Osteocyte (in vitro differentiated cells): Measurements from ENCODE around the gene ZFP92. TPM values are rescaled to one million over a fixed set of nuclear protein-coding genes. Genes with fewer than 3 reads are reported as not detected.
A peak's percentile ranks its signal among the peaks of the same experiment; 100 is the strongest.

ENCODE experiments used
- DNase-seq: peaks from one replicate; pipeline ENCODE4 v3.0.0; 2021; ENCODE audit warnings: mixed read lengths; ENCODE audit not compliant: unreplicated experiment; ENCODE audit errors: extremely low spot score
- H3K27ac Mint-ChIP-seq: one replicate; pipeline ENCODE4 v1.8.0; 2021; ENCODE audit warnings: mild to moderate bottlenecking, mixed read lengths; ENCODE audit not compliant: unreplicated experiment
- H3K27me3 Mint-ChIP-seq: one replicate; pipeline ENCODE4 v1.8.0; 2021; ENCODE audit warnings: mixed read lengths; ENCODE audit not compliant: unreplicated experiment
- H3K36me3 Mint-ChIP-seq: one replicate; pipeline ENCODE4 v1.8.0; 2021; ENCODE audit warnings: mixed read lengths; ENCODE audit not compliant: unreplicated experiment
- H3K4me1 Mint-ChIP-seq: one replicate; pipeline ENCODE4 v1.8.0; 2021; ENCODE audit warnings: mixed read lengths; ENCODE audit not compliant: unreplicated experiment
- H3K4me3 Mint-ChIP-seq: one replicate; pipeline ENCODE4 v1.8.0; 2021; ENCODE audit warnings: mild to moderate bottlenecking, moderate library complexity, mixed read lengths; ENCODE audit not compliant: unreplicated experiment
- H3K9me3 Mint-ChIP-seq: one replicate; pipeline ENCODE4 v1.8.0; 2021; ENCODE audit warnings: mixed read lengths; ENCODE audit not compliant: unreplicated experiment
- CTCF ChIP-seq: fragments of 200-600 bp; sonication (generic); IDR thresholded peaks from 2 replicates; pipeline ENCODE4 v1.5.0; 2021; ENCODE audit warnings: antibody characterized with exemption, mild to moderate bottlenecking, moderate library complexity
- total RNA-seq: library from RNA; stranded (reverse); gene quantifications from 2 replicates; pipeline ENCODE4 v1.2.1, GENCODE V29; 2021

The ZFP92 gene
- total RNA-seq, 1 donor from 2014 or later, result 0.05 TPM

- DNase-seq, result peak; percentile 34
- H3K4me3 Mint-ChIP-seq, result no peak overlapping the region
These were observed 33.5 kb upstream of the ZFP92 start for GRCh38 chrX:153377727-153378126.

GRCh38 chrX:153378607-153379006 lies 32.7 kb upstream of the ZFP92 start:
- H3K4me3 Mint-ChIP-seq, result no peak overlapping the region
- H3K4me1 Mint-ChIP-seq, result no peaks in the 10 kb centered on the region
- peak; percentile 79 for DNase-seq
- no peak for TF ChIP-seq CTCF
- H3K27ac Mint-ChIP-seq, result no peak overlapping the region
- H3K27me3 Mint-ChIP-seq, result peaks cover 2% of the 10 kb centered on the region
- H3K9me3 Mint-ChIP-seq, result peaks cover 11% of the 10 kb centered on the region
- no peaks in the 10 kb centered on the region for H3K36me3 Mint-ChIP-seq

More at GRCh38 chrX:153377727-153378126, 33.5 kb upstream of the ZFP92 start:
- Mint-ChIP-seq H3K9me3 (peaks cover 11% of the 10 kb centered on the region), H3K27me3 (peaks cover 2% of the 10 kb centered on the region), H3K4me1 (no peaks in the 10 kb centered on the region), H3K36me3 (no peaks in the 10 kb centered on the region), H3K27ac (no peak overlapping the region)
- no peak for TF ChIP-seq CTCF

GRCh38 chrX:153379508-153379907 lies 31.8 kb upstream of the ZFP92 start:
- Mint-ChIP-seq H3K4me3 (no peak overlapping the region), H3K27me3 (no peaks in the 10 kb centered on the region), H3K36me3 (no peaks in the 10 kb centered on the region), H3K27ac (no peak overlapping the region), H3K4me1 (no peaks in the 10 kb centered on the region), H3K9me3 (peaks cover 11% of the 10 kb centered on the region)
- peak; percentile 84 for DNase-seq
- no peak for TF ChIP-seq CTCF

- Mint-ChIP-seq H3K4me3 (no peak overlapping the region), H3K36me3 (no peaks in the 10 kb centered on the region), H3K27ac (no peak overlapping the region), H3K9me3 (peaks cover 11% of the 10 kb centered on the region), H3K27me3 (no peaks in the 10 kb centered on the region), H3K4me1 (no peaks in the 10 kb centered on the region)
- no peak for TF ChIP-seq CTCF
- peak; percentile 66 for DNase-seq
These were observed 31.2 kb upstream of the ZFP92 start for GRCh38 chrX:153379971-153380581.

- Mint-ChIP-seq H3K9me3 (peaks cover 11% of the 10 kb centered on the region), H3K4me3 (no peak overlapping the region), H3K36me3 (no peaks in the 10 kb centered on the region), H3K4me1 (no peaks in the 10 kb centered on the region), H3K27ac (no peak overlapping the region), H3K27me3 (no peaks in the 10 kb centered on the region)
- no peak for TF ChIP-seq CTCF
- peak; percentile 74 for DNase-seq
These were observed 30.6 kb upstream of the ZFP92 start for GRCh38 chrX:153380691-153381090.
